ENCODE results near the gene MVK. TPM values are rescaled to one million over a fixed set of nuclear protein-coding genes. Genes with fewer than 3 reads are reported as not detected.

The MVK gene
- total RNA-seq, 1 donor from 2014 or later: 24.4 TPM

DNA sequence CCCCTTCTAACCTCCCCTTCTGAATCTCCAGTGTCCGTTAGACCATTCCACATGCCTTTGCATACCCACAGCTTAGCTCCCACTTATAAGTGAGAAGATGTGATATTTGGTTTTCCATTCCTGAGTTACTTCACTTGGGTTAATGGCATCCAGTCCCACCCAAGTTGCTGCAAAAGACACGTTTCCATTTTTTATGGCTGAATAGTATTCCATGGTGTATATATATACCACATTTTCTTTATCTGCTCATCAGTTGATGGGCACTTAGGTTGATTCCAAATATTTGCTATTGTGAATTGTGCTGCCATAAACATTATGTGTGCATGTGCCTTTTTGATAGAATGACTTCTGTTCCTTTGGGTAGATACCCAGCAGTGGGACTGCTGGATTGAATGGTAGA, 67.8 kb downstream of the MVK start:
- no peak for DNase-seq (ENCODE audit: low spot score)
- ATAC-seq: no peak
- intact Hi-C loops (cut with DNase I): no loop called here

DNA sequence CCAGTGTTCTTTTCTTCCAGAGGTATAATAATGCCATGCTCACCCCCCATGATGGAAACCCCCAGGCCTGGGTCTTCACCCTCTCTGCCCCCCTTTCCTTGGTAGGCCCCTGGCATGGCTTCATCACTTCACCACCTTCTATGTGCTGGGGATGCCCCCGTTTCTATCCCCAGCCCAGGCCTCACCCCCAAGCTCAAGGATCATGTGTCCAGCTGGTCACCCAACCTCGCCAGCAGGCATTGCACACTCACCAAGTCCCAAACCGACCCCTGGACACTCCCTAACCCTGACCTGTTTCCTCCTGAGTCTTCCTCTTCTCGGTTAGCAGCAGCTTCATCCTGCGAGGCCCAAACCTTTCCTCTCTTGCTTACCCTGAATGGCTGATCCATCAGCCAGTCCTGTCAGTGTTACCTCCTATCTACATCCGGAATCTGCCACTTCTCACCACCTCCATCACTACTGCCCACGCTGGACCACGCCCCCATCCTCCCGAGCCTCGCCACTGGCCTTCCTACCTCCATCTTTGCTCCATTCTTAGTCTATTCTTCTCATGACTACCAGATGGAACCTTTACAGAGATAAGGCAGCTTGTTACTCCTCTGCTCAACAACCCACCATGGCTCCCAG, 69.0 kb downstream of the MVK start:
- DNase-seq (ENCODE audit: low spot score): no peak
- intact Hi-C loops (cut with DNase I): no loop called here
- no peak for ATAC-seq

DNA sequence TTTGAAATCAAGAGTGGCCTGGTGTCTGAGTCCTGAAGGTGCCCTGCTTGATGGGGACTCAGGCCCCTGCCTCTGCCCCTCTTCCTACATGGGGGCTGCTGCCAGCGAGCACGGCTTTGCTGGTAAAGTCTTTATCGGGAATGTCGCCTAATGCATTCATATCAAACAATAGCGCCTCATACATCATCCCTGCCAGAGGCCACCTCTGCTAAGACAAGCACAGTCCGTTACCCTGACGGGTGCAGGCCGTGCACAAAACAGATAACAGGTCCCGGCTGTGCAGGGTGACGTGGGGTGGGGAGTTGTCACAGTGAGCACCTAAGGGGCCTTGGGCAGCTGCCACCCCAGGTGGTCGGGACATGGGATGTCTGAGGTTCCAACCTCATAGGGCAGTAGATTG, 71.6 kb downstream of the MVK start:
- intact Hi-C loops (cut with DNase I): no loop called here
- ATAC-seq: no peak
- DNase-seq (ENCODE audit: low spot score): no peak

DNA sequence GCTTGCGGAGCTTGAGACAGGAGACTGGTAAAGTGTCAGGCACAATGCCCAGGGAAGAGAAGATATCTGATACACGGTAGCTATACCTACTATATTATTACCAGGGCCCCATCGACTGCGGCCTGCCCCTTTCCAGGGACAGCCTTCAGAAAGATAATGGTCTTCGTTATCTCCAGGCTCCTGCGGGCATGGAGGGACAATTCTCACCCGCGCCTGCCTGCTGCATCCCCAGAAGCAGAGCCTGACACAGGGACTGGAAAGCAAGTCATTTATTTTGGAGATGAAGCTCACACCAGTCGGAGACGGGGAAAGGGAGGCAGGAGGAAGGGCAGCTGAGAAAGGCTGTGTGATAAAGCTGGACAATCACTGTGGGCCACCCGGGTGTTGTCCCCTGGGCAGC, 72.1 kb downstream of the MVK start:
- ATAC-seq (no peak), DNase-seq (ENCODE audit: low spot score) (no peak)
- intact Hi-C loops (cut with DNase I): no loop called here

Other genes with a start within 250 kb of the MVK start
- not detected for gene MYO1H, start 225.9 kb upstream of the MVK start, total RNA-seq
- gene KCTD10, start 96.5 kb upstream of the MVK start, total RNA-seq: 88.8 TPM
- gene UBE3B, start 96.2 kb upstream of the MVK start, total RNA-seq: 40.4 TPM
- 41.7 TPM for gene MMAB, start 290 bp upstream of the MVK start, total RNA-seq
- gene FAM222A, start 140.0 kb downstream of the MVK start, total RNA-seq: 4.7 TPM

Data from sciatic nerve (tissue), 2 donors.